Hippocampal formation (tissue), 2 donors: ENCODE measurements around the gene GPRIN2.
"Not testable (repeated sequence)": the region's sequence is repeated elsewhere in the genome, so short reads cannot be mapped to it uniquely, and the experiment has no call there.

Experiments
- DNase-seq, 2 donors: peaks; one replicate each; lab custom pipeline; 2025; lab: John Stamatoyannopoulos, UW

GPRIN2 gene

DNA sequence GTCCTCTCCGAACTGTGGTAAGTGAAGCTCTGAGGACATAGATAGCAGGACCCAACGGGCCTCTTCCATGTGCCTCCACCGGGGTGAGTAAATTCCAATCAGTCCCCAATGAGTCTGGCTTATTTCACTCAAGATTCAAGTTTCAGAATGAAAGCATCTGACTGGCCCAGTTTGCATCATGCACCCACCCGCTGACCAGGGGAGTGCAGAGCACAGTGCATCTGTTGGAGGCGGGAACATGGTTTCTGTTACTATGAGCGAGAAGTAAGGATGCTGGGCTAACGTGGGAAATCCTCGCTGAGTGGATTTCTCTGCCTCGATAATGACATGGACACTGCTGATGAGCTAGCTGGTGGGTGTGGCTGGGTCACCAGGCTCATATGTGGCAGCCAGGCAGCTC lies 10.7 kb upstream of the GPRIN2 start:
- DNase-seq: not testable (repeated sequence)

DNA sequence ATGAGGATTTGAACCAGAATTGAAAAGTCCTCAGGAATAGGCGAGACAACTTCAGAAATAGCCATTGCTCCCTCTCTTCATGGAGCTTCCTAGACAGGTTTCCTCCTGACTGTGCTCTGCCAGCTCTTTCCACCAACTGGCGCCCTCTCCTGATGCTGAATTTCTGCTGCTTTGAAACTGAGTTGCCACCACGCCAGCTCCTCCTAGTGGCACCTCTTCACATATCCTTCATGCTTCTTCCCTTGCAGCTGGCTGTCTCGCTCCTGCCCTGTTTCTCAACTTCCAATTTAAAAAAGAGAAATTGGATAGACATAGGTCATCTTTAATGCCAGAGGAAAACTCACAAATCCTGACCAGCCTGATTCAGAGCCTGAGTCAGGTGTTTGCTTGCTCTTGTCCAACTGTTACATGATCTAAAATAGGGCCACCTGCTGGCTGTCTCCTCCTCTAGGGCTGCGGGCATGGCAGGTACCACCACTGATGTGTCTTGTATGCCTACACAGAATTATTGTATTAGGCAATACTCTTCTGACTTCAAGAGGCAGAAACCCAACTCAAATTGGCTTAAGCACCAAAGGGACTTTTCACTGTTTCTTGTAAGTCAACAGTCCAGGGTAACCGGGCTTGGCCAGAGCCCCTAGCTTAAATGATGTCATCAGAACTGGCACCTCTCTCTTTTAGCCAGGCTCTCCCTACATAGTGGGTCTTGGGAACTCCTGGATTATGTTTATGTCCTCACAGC lies 9.3 kb upstream of the GPRIN2 start:
- peak; percentile 49 to 64 for DNase-seq

DNA sequence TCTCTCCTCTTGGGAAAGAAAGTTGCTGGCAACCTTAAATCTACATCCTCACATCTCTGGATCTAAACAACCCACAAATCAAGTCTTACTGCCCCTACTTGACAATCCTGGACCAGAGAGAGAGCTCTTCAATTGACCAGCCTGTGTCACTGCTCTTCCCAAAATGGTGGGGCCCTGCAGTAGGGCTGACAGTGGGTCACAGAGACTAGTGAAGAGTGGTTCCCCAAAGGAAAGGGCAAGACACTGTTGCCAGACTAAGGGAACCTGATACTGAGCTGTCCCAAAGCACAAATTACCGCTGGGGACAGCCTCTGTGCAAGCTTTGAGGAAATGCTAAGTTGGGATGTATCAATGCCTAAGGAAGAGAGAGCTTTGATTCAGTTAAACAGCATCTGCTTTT lies 4.5 kb upstream of the GPRIN2 start:
- DNase-seq: no peak

DNA sequence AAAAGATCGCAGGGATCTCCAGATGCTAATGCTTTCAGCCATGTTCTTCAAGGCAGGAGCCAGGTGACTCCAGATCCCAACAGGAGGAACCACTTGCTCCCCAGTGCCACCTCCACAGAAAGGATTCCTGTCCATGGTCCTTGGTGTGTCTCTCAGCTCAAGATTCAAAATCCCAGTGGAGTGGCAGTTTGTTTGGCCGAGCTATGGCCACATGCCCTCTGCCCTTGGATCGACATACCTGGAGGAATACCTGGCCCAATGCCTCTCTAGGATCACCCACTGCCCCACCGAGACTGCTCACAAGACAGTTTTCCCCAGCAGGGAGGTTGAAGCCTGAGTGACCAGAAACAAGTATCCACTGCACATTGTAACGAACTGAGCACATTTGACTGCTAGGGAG lies 3.9 kb upstream of the GPRIN2 start:
- no peak for DNase-seq

DNA sequence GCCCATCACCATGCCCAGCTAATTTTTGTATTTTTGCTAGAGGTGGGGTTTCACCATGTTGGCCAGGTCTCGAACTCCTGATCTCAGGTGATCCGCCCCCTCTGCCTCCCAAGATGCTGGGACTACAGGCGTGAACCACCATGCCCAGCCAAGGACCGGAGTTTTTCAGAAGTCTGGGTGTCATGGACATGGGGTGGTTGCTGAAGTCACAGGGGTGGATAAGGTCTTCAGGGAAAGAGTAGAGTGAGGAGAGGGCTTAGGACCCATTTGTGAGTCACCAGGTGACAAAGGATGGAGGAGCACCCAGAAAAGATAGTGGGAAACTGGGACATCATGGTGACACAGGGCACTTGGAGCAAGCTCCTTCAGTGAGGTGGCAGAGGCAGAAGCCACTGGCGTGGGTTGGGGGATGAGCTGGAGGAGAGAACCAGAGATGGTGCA lies 2.8 kb upstream of the GPRIN2 start:
- DNase-seq: no peak

DNA sequence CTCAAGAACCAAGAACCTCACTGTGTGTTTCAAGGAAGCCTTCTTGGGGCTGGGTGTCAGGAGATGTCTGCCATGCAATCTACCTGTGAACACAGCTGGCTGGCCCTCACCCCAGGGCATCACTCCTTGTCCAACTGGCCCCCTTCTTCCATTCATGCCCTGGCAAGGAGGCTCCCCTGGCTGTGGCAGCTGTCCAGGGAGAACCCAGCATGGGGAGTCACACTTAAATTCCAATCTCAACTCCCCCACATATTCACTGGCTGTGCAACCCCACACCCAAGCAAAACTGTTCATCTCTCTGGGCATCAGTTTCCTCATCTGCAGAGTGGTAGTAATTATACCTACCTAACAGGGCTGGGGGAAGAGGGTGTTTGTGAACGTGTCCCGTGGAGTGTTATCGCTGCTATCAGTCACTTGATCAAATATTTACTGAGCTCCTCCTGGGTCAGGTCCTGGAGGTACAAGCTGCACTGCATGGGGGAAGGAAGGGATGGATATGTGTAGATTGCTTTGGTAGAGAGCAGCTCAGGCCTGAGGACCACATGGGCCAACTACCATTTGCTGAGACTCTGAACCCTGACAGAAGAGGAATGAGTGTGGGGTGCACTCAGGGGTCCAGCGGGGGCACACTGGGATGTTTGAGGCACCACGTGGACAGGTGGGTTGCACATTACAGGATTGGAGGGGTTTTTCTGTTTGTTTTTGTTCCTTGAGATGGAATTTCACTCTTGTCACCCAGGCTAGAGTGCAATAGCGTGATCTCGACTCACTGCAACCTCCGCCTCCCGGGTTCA lies 2.1 kb upstream of the GPRIN2 start:
- no peak for DNase-seq

DNA sequence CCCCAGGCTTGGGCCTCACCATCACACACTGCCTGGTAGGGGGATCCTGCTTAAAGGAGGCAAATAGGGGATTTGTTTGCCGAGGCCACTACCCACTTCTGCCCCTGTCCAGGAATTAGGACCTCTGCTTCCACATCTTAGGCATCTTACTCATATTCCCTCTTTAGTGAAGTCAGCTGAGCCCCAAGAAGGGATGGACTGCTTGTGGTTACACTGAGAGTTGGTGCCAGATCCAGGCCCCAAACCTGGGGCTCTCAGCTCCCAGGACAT lies 1.6 kb upstream of the GPRIN2 start:
- no peak for DNase-seq

DNA sequence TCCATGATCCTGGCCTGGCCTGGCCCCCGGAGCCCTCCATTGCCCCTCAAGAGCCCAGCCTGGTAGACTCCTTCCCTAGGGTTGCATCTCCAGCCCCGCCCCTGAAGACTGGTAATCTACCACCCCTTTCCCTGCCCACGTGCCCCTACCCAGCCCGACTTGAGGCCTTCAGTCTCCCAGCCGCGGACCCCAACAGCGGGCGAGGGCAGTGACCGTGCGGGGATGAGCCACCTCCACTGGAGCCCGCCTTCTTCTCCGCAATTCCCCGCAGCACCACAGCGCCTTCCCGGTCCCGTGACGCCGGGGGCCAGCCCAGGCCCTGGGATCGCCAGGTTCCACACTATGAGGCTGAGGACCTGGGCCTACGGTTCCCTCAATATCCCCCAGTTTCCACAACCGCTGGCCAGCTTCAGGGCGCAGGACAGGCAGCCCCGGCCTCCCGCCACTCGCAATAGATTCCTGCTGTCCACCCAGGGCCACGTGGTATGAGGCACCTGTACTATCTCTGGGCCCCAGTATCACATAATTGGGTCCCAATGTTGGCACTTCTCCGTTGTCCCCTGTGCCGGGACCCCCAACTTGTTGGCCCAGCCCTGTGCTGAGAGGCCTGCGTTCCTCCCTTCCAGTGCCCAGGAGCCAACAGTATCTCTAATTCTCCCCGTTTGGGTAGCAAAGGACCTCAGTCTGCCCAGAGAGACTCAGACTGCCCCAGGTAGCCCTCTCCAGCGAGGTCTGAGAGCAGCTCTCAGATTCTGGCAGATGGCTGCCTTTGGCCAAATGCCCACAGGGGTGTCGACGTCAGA lies 1.1 kb upstream of the GPRIN2 start:
- no peak for DNase-seq

DNA sequence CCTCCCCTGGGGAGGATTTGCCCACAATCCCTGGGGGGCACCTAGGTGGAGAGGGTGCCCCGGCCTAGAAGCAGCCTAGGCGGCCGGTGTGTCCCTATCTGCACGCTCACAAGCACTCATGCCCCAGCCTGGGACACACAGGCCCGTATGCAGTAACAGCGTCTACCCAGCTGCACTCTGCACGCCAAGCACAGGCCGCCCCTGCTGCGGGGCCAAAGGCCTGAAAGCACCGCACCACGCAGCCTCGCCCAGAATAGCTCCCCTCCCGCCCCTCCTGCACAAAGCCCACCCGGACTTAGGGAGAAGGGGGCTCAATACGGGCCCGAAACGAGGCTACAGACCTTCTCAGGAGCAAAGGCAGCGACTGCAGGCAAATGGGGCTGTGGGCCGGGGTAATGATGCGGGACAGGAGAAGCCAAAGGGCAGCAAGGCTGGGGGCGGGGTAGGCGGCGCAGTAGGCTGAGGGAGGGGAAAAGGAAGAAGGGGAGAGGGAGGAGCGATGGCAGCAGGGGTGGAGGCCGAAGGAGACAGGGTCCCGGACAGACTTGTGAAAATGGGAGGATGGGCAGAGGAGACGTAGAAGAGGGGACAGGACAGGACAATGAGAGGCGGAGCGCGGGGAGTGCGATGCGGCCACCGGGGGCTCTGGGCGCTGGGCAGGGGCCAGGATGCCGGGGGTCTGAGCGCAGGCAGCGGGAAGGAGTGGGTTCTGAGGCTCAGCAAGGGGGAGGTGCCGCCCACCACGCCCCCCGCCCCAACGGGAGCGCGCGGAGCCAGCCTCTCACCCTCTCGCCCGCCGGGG lies 544 bp downstream of the GPRIN2 start:
- DNase-seq: no peak

DNA sequence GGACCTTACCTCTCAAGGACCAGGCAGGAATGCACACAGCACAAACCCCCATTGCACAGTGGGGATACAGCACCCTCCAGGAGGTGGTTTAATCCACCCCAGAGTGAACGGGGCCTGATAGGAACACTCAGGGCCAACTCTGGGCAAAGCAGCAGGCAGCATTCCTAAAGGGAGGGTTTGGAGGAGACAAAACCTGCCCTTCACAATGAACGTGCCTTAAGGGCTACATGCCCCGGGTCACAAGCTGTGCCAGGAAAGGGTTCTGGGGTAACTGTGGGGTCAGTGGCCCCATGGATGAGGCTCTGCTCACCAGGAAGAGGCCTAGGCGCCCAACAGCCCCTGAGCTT lies 1.1 kb downstream of the GPRIN2 start:
- DNase-seq: no peak

DNA sequence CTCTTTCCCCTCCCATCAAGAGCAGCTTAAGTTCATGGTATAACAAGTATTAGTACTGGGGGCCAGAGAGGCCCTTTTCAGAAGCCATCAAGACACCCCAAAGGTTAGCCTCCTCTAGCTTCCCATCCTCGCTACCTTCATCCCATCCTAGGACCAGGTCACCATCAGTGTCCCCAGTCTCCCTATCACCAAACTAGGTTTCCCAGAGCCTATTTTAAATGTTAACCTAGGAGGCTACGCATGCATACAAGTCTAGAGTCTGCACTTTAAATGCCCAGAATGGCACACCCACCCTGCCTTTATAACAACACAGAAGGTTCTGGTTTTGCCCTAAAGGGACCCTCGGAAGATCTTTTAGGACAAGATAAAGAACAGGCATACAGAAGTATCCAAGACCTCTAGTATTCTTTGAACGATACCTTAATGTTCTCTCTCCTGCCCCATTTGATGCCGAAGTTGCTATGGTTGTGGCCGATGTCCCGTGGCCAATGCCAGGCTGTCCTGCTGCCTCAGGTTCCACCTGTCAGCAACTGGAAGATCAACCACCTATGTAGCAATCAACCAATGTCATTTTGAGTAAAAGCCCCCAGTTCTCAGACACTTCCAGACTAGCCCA lies 2.2 kb downstream of the GPRIN2 start:
- DNase-seq: no peak

DNA sequence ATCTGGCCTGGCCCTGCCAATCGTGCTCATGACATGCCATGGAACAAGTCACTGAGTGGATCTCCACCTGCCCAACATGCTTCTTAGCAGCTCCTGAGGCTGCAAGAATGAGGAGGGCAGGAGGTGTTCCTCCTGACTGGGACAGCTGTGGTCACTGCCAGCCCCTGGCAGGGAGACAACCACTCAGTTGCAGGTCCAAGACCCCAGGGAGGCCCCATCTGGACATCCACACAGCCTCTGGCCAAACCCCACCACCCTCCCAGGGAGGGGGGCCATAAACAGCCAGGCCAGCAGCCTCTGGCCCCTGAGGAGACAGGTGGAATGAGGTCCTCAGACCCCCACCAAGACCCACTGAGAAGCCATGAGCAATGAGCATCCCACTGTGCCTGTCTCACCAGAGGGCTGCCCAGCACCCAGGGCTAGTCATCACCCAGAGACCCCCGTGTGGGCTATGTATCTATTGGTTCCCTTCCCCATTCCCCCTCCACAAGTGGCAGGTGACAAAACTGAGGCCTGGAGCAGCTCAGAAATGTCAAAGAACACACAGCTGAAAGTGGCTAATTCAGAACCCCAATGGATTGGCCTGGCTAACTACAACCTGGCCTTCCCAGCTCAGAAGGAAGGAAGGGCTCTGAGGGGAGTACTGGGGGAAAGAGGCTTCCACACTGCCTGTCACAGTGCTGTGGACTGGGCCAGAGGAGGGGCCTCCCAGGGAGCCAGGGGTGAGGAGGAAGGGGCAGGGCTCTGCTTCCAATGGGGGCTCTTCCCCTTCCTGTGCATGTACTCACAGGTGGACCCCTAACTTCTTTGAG lies 3.0 kb downstream of the GPRIN2 start:
- no peak for DNase-seq

DNA sequence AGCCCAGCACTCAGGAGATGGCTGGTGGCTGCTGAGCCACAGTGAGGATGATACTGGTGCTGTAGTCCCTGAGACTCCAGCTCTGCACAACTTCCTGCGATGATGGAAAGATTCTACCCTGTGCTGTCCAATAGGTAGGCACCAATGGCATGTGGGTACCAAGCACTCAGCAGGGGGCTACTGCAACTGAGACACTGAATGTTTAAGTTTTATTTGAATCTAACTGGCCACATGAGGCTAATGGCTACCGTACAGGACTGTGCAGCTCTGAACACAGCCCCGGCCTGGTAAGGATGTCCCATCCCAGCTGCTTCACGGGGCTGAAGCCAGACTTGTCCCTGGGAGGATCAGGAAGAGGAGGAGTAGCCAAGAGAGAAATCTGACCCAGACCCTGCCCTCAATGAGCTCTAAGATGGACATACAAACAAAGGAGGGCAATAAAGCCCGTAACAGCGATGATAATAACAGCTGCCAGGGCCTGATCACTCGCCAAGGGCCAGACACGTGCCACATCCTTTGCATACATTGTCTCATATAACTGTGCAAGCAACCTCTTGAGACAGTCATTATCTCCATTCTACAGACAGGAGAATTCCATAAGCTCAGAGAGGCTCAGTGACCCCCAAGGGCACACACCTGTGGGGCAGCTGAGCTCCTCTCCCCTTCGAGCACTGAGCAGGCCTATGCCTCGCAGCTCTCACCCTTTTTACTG lies 3.8 kb downstream of the GPRIN2 start:
- DNase-seq: no peak

DNA sequence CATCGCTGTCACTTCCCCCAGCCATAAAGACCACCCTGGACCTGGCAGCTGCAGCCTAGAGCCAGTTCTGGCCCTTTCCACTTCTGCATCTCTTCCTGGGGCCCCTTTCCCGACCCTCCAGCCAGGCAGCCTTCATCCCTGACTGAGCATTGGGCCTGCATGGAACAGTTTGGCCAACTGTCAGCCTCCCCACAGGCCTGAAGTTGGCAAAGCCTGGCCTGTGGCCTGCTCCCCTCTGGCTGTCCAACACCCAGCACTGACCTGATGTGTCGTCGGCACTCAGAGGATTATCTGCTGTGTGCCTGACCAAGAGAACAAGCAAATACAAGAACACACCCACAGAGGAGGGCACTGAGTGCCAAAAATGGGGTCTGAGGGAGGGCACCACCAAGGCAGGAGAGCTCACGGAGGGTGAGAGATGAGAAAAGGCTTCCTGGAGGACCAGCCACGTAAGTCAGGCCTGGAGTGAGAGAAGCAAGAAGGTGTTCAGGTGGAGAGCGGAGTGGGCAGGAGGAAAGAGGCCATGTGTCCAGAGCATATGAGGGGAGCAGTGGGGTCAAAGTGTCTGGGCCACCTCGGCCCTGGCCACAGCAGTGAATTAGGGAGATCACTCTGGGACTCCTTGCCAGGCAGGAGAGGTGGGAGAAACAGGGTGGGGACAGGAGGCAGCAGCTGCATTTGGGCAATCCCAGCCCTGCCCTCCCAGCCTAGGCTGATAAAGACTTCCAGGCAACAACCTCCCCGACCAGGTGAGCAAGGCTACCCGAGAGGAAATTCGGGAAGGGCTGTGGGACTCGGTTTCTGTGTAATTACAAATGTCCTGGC lies 4.5 kb downstream of the GPRIN2 start:
- DNase-seq: no peak

DNA sequence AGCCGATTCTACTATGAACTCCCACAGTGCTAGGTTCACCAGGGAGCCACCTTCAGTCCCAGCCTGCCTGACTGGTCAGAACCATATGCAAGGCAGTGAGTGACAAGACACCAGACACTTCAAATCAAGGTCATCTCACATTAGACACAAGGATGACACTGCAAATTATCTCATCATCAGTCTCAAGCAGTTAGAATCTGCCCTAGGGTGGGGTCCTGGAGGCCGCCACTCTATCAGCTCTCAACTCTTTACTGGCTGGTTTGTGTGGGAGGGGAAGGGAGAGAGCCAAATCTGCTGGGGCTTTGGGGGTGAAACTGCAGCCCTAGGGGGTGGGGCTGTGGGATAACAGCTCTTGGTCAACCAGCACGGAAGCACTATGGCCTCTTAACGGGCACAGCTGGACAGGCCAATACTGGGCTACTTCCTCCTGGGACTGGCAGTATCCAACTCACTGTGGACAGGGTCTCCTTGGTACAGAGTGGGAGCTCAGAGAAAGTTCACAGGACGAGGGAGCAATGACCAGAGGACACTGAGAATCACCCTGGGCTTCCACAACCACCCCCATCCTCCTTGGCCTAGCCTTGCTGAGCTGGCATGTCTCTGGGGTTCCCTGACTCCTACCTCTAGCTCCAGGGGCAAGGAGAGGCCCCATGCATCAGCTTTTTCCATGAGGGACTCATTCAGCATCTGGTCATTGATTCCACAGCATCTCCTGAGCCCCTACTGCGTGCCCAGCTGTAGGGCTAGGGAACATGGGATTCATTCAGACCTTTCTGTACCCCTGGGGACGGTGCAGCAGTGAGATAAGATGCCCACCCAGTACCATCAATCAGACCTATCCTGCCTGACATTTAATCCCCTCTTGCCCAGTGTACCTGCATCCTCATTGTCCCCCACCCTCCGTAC lies 5.4 kb downstream of the GPRIN2 start:
- DNase-seq: no peak

DNA sequence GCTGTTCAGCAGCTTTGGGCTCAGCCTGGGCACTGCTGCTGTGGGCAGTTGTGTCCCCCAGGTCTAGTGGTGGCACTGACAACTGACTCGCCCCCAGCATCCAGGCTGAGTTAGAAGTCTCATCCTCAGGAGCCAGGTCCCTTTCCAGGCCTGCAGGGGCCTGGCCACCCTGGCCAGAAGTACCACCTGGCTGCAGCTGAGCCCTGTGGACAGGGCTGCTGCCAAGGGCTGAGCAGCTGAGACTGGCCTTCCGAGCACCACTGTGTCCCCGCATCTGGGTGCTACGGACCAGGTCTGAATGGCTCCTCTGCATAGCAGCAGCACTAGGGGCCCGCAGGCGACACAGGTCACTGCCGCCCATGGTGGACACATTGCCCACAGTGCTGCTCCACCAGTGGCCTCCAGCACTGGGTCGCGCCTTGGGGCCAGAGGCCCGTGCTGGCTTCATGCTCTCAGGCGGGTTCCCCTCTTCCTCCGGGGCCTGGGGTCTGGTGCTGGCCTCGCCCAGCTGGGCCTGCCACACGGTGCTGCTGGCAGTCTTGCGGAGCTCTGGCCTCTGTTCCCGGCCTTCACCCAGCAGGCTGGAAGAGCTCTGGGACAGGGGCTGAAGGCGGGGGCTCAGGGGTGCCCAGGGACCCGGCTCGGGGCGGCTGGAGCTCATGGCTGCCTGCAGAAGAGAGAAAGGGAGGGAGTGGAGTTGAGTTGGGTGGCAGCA lies 6.2 kb downstream of the GPRIN2 start:
- DNase-seq: no peak
